AG08395 (cell line): ENCODE measurements around the gene TNPO1.
A peak's percentile ranks its signal among the peaks of the same experiment; 100 is the strongest.
"Not testable (repeated sequence)": the region's sequence is repeated elsewhere in the genome, so short reads cannot be mapped to it uniquely, and the experiment has no call there.

Experiments
- DNase-seq: peaks from one replicate; pipeline ENCODE4 v3.0.0; 2012; ENCODE audit warnings: mixed read lengths, low spot score

Gene TNPO1

DNA sequence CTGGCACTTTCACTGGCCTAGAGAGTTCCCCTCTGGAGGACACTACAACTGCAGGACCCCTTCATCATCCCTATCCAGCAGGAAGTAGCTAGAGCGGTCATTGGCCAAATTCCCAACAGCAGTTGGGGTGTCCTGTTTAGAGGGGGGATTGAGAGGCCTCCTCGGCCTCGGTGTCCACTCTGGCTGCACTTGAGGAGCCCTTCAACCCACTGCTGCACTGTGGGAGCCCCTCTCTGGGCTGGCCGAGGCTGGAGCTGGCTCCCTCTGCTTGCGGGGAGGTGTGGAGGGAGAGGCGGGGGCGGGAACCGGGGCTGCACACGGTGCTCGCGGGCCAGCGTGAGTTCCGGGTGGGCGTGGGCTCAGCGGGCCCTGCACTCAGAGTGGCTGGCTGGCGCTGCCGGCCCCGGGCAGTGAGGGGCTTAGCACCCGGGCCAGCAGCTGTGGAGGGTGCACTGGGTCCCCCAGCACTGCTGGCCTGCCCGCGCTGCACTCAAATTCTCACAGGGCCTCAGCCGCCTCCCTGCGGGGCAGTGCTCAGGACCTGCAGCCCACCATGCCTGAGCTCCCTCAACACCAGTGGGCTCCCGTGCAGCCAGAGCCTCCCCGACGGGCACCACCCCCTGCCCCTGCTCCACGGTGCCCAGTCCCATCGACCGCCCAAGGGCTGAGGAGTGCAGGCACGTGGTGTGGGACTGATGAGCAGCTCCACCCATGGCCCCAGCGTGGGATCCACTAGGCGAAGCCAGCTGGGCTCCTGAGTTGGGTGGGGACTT, 118.7 kb downstream of the TNPO1 start:
- not testable (repeated sequence) for DNase-seq

DNA sequence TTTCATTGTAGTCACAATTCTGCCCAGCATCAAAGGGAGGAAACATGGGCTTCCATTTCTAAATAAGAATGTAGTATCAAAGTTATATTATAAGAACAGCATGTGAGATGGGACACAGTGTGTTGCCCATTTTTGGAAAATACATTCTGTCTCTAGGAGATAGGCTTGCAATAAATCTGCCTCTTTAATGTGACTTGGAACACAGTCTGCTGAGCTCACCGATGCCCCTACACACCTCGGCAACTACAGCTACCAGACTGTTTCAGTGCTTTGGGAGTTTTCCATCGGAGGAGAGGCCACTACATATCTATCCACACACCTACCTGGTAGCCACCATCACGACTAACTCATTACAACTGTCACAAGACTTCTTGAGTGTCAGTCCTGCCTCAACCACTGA, 120.4 kb downstream of the TNPO1 start:
- no peak for DNase-seq

DNA sequence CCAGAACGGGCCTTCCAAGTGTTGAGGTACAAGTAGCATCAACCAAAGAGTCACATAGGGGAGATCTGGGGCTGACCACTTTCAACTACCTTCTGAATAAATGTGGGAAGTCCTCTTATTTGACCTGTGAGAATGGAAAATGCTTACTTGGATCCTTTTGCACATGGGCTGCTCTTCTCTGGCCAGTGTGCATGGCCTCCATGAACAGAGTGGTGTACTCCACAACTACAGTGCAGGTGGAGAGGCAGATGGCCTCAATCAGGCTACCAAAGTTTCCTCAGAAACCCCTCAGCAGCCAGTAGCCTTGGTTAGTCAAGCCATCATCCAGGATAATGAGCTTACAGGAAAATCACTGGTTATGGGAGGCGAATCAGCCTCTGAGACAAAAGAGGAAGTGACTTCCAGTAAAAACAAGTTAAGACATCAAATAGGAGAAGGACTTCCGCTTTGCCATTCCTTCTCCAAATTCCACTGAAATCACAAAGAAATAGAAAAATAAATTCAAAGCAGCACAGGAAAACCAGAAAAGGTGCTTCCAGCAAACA, 121.1 kb downstream of the TNPO1 start:
- no peak for DNase-seq

DNA sequence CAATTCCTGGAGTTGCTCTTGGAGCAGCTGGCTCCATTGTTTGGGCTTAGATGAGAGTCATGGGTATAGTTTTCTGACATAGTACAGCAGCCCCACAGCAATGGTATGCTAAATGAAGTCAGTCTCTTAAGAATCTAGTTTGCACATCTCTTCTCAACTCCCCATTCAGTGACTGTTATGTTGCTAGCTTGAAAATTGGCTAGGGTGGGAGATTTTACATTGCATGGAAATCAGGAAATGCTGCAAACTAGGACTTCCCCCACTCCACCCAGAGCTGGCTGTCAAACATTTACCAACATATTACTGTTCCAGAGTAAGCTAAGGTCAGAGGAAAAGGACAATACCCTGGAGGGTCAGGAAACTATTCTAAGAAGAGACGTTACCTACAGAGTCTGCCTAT, 121.7 kb downstream of the TNPO1 start:
- no peak for DNase-seq

DNA sequence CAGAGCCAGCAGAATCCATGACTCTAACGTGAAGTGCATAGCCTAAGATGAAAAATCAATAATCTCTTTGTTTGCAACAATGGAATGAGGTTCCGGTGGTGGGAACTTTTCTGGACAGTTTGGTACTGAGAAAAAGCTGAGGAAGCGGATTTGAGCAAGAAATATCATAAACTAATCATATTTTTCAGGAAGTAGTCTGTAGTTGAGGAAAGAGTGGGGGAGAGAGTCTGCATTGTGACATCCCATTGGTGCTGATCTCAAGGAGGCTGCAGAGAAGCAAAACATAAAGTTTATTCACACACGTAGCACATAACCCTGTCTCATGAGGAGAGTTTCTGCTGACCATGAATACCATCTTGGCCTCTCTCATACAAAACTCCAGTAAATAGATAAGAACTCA, 123.6 kb downstream of the TNPO1 start:
- no peak for DNase-seq

DNA sequence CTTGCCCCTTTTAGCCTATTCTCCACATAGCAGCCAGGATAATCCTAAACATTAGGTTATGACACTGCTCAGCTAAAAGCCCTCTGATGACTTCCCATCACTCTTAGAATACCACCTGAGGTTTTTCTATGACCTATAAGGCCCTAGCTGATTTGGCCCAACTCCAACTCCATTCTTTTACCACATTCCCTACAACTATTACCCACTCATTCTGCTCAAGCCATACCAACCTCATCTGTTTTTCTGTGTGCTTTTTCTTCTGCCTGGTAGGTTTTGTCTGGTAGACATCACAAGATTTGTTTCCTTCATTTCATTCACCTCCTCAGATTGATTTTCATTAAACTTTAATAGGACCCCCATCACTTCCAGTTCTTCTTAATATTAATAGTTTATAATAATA, 126.8 kb downstream of the TNPO1 start:
- DNase-seq = no peak

DNA sequence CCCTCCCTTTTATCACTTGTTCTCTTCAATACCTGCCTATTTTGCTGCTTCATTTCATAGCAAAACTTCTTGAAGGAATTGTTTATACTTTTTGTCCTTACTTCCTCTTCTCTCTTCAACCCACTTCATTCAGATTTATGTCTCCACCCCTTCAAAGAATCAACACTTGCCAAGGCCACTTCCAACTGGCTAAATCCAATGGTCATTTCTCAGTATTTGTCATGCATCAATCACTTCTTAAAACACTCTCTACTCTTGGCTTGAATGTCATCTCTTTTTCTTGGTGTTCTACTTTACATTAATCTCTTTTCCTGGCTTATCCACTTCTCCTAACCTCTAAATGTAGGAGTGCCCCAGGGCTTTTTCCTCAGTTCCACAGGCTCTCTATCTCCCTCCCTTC, 131.0 kb downstream of the TNPO1 start:
- no peak for DNase-seq

DNA sequence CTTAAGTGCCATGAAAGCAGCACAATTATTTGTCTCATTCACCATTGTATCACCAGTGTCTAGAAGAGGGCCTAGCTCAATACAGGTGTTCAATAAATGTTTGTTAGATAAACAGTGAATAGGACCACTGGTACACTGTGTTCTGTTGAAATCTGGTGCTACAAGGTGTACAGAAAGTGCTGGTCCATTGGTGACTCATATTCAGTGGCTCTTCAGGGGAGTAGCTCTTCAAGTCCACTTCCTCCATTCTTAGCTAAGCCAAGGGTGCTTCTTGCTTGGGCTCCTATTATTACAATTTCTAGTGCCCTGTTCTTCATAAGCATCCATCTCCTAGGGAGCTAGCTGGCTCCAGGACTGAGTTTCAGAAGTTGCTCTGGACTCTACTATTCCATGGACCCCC, 133.0 kb downstream of the TNPO1 start:
- DNase-seq = no peak

DNA sequence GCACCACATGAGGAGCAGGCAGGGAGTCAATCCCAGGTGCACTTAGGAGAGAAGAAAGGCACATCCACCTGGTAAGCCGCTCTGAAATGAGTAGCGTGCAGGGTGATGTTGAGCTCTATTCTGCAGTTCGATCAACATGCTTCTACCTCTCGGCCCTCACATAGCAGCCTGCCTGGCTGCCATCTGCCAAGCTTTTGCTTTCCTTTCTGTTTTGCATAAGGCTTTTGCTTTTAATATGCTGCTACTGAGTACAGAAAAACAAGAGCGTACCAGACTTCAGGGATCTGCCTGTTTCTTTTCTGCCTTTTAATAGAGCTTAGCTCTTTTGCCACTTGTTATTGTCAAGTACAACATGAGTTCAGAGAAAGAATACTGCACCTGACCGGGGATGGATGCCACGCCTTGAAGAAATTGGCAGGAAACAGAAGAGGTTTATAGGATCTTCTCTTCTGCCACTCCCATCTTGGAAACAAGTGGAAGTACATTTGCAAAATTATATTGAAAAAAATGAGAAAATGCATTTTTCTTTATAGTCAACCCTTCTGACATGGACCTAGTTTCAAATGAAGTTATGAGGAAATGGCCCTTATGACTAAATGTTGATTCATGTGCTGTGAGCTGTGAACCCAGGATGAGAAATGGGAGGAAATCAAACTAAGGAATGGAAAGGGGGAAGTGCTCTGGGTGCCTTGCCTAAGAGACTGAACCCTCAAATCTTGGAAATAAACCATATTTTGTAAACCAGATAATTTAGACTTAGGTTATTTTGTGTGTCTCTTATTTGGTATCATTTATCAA, 135.4 kb downstream of the TNPO1 start:
- DNase-seq = peak; percentile 60

DNA sequence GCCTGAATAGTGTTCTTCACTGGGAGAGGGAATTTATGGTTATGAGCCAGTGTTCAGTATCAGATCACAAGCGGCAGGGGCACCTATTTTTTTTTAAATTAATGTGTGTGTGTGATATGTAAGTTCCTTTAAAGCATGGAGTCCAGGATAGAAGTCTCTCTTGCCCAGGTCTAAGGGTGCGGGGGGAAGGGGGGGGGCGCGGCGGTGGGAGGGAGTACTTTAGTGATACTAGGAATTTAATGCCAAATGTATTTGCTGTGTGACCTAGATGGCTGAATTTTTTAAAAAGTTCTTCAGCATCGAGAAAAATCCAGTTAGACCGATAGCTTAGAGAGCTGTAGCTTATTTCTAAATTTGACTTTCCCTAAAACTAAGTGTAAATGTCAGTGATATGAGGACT, 137.9 kb downstream of the TNPO1 start:
- no peak for DNase-seq

DNA sequence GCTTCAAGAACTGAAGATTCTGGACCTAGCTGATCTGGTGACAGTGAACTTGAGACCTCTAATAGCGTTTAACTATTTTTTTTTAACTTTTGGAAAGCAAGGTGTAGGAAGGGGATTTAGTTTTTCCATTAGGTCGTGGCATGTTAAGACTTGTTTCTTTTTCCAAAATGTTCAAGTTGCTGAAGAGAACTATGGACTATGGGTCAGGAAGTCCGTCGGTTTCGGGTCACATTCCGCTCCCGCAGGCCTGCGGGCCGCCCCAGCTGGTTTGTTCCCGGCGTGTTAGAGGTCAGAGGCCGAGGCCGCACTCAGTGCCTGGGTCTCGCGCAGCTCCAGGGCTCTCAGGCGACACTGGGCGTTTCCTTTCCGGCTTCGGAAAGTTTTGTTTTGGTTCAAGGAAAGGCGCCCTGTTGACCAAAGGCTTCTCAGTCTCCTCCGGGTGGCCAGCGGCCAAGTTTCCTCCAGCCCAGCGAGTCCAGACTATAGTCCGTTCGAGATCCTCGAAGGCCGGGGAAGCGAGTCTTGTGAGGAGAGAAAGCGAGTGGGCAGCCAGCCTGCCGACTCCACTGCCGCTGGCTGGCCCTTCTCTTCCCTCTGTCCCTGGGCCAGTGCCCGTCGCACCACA, 138.8 kb downstream of the TNPO1 start:
- no peak for DNase-seq

DNA sequence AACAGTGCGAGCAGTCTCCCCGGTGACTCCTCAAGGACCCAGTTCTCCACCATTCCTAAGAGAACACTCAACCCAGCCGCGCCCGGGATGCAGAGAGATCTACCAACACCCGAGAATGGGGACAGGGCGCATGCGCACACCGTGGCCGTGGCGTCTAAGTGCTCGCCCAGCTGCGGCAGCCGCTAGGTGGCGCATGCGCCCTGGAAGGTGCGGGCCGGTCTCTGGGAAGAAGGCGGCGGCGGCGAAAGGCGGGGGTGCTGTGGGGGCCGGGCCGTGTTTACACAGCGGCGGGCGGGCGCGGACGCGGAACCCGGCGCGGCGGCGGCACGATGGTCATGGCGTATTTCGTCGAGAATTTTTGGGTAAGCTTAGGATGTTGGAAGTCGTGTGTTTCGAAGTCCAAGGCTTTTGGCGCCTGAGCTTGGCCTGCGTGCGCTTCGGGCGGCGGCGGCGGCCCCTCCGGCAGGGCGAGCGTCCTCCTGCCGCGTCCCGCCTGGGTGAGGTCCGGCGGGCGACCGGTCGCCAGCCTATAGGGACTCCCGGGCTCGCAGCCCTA, 139.4 kb downstream of the TNPO1 start, which contains the start of gene FCHO2:
FCHO2 (plus strand) TSS at position 274 of the 556 bp plus-strand sequence; CDS start at position 330, 56 bp downstream.
- DNase-seq = peak; percentile 99

DNA sequence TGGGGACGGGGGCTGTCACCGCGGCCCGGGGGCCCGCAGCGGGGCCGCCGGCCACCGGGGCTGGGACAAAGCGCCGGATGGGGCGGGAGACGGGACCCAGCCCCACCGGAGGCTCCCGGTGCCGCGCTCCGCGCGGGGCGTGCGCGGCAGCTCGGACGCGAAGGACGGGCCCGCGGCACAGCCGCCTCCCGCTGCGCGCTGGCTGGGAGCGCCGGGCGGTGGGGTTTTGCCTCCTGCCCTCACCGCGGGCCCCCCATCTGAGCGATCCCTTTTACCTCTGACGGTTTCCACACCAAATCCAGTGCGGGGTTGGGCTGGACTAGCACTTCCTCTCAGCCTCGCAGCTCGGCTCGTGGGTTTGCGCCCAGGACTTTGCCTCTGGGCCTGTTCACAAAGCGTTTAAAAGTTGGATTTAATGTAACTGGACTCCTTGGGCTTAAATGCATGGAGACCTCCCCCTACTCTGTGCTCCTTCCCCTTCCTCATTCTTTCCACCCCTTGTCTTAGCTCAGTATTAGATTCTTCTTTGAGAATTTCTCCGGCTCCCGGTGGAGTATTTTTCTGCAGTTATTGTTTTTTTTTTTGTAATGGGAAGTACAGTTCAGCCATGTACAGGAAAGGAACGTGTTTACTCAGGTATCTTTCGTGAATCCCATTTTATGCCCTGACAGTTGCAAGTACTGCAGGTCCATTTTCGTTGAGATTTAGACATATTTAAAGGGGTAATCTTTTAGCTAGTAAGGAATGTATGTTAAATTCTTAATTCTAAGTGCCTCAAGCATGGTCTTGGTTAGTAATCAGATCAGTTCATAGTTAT, 140.1 kb downstream of the TNPO1 start:
- peak; percentile 28 for DNase-seq

DNA sequence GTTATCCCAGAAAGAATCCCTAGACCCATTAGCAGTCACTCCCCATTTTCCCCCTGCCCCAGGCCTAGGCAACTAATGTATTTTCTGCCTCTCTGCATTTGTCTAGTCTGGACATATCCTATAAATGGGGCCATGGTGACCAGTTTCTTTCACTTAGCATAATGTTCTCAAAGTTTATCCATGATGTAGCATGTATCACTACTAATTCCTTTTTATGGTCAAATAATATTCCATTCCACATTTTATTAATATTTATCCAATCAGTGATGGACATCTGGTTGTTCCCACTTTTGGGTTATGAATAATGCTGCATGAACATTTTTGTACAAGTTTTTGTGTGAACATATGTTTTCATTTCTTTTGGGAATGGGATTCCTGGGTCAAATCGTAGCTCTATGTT, 140.9 kb downstream of the TNPO1 start:
- DNase-seq = no peak

DNA sequence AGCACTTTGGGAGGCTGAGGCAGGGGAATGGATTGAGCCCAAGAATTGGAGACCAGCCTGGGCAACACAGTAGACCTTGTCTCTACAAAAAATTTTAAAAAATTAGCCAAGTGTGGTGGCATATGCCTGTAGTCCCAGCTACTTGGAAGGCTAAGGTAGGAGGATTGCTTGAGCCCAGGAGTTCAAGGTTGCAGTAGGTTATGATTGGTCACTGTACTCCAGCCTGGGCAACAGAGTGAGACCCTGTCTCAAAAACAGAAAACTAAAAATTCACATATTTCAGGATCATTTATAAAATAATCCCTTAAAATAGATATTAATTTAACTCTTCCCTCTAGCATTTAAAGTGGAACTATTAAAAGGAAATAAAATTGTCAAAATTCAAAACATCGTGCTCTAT, 142.8 kb downstream of the TNPO1 start:
- DNase-seq = no peak
